Muscle layer of colon (tissue), 2 donors: ENCODE data around the gene MTHFD1L.

Source experiments
- H3K27ac ChIP-seq: one replicate; pipeline ENCODE4 v1.7.0; 2013; ENCODE audit warnings: low read depth, mild to moderate bottlenecking, low read length, moderate library complexity
- H3K27me3 ChIP-seq, 2 donors: one replicate each; pipeline ENCODE4 v1.7.0; 2013; ENCODE audit warnings: low read length in 2 of 2, mild to moderate bottlenecking in 2 of 2; ENCODE audit not compliant: insufficient read depth in 2 of 2, control insufficient read depth in 1 of 2
- H3K36me3 ChIP-seq: one replicate; pipeline ENCODE4 v1.7.0; 2013; ENCODE audit warnings: mild to moderate bottlenecking, low read length; ENCODE audit not compliant: insufficient read depth
- H3K4me1 ChIP-seq: one replicate; pipeline ENCODE4 v1.7.0; 2013; ENCODE audit warnings: mild to moderate bottlenecking, low read length; ENCODE audit not compliant: insufficient read depth
- H3K4me3 ChIP-seq, 2 donors: one replicate each; pipeline ENCODE4 v1.7.0; 2013; ENCODE audit warnings: low read length in 2 of 2, low read depth in 1 of 2, mild to moderate bottlenecking in 1 of 2, moderate library complexity in 1 of 2
- H3K9ac ChIP-seq: one replicate; pipeline ENCODE4 v1.7.0; 2013; ENCODE audit warnings: low read length
- H3K9me3 ChIP-seq: one replicate; pipeline ENCODE4 v1.7.0; 2013; ENCODE audit warnings: mild to moderate bottlenecking, low read length
- donor health status: abdominal sarcoma.
- donor health status: Adenocarcinoma of cecum.

Gene MTHFD1L

DNA sequence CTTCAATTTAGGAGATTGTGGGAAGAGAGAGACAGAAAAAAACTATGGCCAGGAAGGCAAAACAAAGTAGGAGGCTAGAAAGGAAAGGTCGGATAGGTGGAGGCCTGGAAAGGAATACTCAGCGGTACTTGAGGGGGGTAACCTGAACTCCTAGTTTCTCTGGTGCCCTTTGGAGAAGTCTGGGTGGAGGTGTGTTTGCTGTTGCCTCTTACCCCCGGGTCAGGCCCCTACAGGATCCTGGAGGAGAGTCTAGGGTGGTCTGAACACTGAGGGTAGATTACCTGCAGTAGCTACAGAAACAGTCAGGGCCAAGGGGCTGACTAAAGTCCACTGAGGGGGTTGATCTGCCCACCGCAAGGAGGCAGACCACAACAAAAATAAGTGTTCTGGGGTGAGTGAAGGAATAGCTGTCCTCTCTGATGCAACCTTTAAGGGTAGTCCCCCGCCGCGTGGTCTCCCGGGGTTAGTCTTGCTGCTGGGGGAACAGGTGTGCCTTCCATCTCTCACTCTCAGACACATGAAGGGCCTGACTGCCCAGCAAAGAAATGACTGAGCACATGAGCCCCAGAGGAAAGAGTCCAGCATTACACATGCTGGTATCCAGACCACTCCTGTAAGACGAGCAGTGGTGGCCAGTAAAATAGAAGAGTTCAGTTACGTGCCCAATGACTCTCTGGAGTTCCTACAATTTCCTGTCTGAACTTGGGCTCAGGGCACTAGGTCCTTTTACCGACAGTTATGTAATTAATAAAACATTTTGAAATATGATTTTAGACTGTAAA is 59.5 kb downstream of the MTHFD1L start:
- Histone ChIP-seq H3K27me3 (no peaks in the 10 kb centered on the region), H3K4me1 (peaks cover 12% of the 10 kb centered on the region), H3K4me3 (no peak overlapping the region), H3K9me3 (no peaks in the 10 kb centered on the region), H3K27ac (peak overlapping the region; percentile 25), H3K36me3 (no peaks in the 10 kb centered on the region), H3K9ac (no peak overlapping the region)

DNA sequence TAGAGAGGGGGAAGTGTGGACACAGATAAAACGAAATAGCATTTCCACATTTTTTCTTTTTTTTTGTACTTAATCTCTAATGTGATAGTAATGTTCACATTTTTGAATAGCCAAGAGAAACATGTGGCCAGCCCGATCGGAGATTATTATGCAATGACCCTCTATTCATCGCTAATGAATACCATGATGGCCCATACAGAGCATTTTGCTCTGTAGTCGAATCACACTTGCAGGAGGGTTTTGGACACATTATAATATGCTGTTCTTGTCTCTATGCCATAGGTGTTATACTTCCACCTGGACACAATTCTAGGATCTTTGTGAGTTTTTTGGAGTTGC is 60.1 kb downstream of the MTHFD1L start:
- no peaks in the 10 kb centered on the region for H3K9me3 ChIP-seq
- no peaks in the 10 kb centered on the region for H3K36me3 ChIP-seq
- H3K4me3 ChIP-seq: no peak overlapping the region
- no peaks in the 10 kb centered on the region for H3K27me3 ChIP-seq
- no peak overlapping the region for H3K9ac ChIP-seq
- H3K27ac ChIP-seq: no peak overlapping the region
- peaks cover 12% of the 10 kb centered on the region for H3K4me1 ChIP-seq

DNA sequence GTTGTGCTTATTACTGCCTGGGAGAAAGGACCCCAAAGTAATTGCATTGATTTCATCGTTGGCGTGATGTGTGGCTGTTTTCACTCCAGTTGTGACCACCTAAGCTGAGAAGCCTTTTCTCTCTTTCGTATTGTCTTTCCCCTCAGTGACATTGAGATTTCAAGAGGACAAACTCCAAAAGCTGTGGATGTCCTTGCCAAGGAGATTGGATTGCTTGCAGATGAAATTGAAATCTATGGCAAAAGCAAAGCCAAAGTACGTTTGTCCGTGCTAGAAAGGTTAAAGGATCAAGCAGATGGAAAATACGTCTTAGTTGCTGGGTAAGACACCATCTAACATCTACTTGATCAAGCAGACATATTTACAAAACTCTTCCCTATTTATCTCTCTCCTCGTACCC is 60.5 kb downstream of the MTHFD1L start:
- Histone ChIP-seq H3K4me3 (no peak overlapping the region), H3K36me3 (no peaks in the 10 kb centered on the region), H3K9ac (no peak overlapping the region), H3K4me1 (peaks cover 12% of the 10 kb centered on the region), H3K9me3 (no peaks in the 10 kb centered on the region), H3K27me3 (no peaks in the 10 kb centered on the region), H3K27ac (no peak overlapping the region)

DNA sequence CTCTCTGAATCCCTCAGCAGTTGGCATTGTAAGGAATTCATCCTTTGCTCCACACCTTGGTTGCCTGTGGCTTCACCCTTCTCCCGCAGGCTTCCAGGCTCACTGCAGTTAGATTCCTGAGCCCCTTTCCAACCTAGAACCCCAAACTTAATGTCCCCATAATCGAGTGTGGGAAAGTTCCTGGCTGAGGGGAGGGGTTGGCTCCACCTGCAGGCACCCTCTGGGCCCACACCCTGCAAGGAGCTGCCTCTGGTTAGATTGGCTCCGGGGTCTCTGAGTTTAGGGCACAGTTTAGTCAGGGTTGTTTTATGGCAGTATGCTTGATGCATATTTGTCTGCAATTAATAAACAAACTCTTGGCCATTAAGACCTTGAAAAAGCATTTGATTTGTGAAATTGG is 63.4 kb downstream of the MTHFD1L start:
- Histone ChIP-seq H3K4me1 (peaks cover 18% of the 10 kb centered on the region), H3K27me3 (no peaks in the 10 kb centered on the region), H3K4me3 (no peak overlapping the region), H3K9ac (no peak overlapping the region), H3K36me3 (no peaks in the 10 kb centered on the region), H3K27ac (no peak overlapping the region), H3K9me3 (no peaks in the 10 kb centered on the region)

GRCh38 chr6:150929416-150929815 is 63.9 kb downstream of the MTHFD1L start:
- Histone ChIP-seq H3K36me3 (no peaks in the 10 kb centered on the region), H3K4me3 (no peak overlapping the region), H3K9ac (no peak overlapping the region), H3K4me1 (peaks cover 18% of the 10 kb centered on the region), H3K27me3 (no peaks in the 10 kb centered on the region), H3K9me3 (no peaks in the 10 kb centered on the region), H3K27ac (no peak overlapping the region)

- no peak overlapping the region for H3K9ac ChIP-seq
- no peaks in the 10 kb centered on the region for H3K27me3 ChIP-seq
- no peak overlapping the region for H3K4me3 ChIP-seq
- H3K9me3 ChIP-seq: no peaks in the 10 kb centered on the region
- H3K36me3 ChIP-seq: no peaks in the 10 kb centered on the region
- H3K27ac ChIP-seq: no peak overlapping the region
- H3K4me1 ChIP-seq: peaks cover 18% of the 10 kb centered on the region
These were observed 65.3 kb downstream of the MTHFD1L start for GRCh38 chr6:150930841-150931240.

DNA sequence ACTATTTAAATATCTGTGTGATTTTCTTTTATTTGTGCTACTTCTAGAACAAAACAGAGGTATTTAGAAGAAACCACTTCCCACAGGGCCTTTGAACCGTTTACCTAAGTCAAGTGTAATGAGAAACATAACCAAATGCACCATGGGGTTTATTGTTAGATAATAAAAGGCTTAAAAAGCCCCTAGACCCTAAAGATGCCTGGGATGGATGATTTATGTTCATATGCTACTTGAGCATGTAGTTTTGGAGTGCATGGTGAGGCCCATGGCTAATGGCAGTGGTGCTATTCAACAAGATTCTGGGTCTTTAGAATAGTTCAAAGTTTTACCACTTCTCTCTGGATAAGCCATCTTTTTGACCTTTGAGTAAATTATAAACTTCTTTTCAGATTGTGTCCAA is 65.9 kb downstream of the MTHFD1L start:
- H3K36me3 ChIP-seq: no peaks in the 10 kb centered on the region
- peaks cover 18% of the 10 kb centered on the region for H3K4me1 ChIP-seq
- H3K9ac ChIP-seq: no peak overlapping the region
- H3K4me3 ChIP-seq: no peak overlapping the region
- no peak overlapping the region for H3K27ac ChIP-seq
- no peaks in the 10 kb centered on the region for H3K27me3 ChIP-seq
- H3K9me3 ChIP-seq: no peaks in the 10 kb centered on the region

- Histone ChIP-seq H3K27me3 (no peaks in the 10 kb centered on the region), H3K36me3 (peaks cover 9% of the 10 kb centered on the region), H3K9me3 (no peaks in the 10 kb centered on the region), H3K27ac (no peak overlapping the region), H3K9ac (no peak overlapping the region), H3K4me1 (peaks cover 18% of the 10 kb centered on the region), H3K4me3 (no peak overlapping the region)
These were observed 67.5 kb downstream of the MTHFD1L start for GRCh38 chr6:150932996-150933395.

GRCh38 chr6:150934380-150934779 is 68.9 kb downstream of the MTHFD1L start:
- no peak overlapping the region for H3K27ac ChIP-seq
- H3K36me3 ChIP-seq: peaks cover 9% of the 10 kb centered on the region
- no peak overlapping the region for H3K4me3 ChIP-seq

GRCh38 chr6:150936021-150936555 is 70.6 kb downstream of the MTHFD1L start:
- Histone ChIP-seq H3K27ac (no peak overlapping the region), H3K36me3 (peaks cover 9% of the 10 kb centered on the region), H3K9me3 (no peaks in the 10 kb centered on the region), H3K9ac (no peak overlapping the region), H3K27me3 (no peaks in the 10 kb centered on the region), H3K4me1 (peaks cover 9% of the 10 kb centered on the region), H3K4me3 (no peak overlapping the region)

More at GRCh38 chr6:150934380-150934779, 68.9 kb downstream of the MTHFD1L start:
- Histone ChIP-seq H3K9ac (no peak overlapping the region), H3K9me3 (no peaks in the 10 kb centered on the region), H3K27me3 (no peaks in the 10 kb centered on the region), H3K4me1 (peaks cover 12% of the 10 kb centered on the region)

- H3K27ac ChIP-seq: no peak overlapping the region
- no peaks in the 10 kb centered on the region for H3K27me3 ChIP-seq
- H3K9ac ChIP-seq: no peak overlapping the region
- peaks cover 5% of the 10 kb centered on the region for H3K4me1 ChIP-seq
- H3K36me3 ChIP-seq: peaks cover 9% of the 10 kb centered on the region
- no peaks in the 10 kb centered on the region for H3K9me3 ChIP-seq
- no peak overlapping the region for H3K4me3 ChIP-seq
These were observed 71.8 kb downstream of the MTHFD1L start for GRCh38 chr6:150937132-150937906.
